GM23338 (cell line): ENCODE data around the gene PTGDS. TPM values are rescaled to one million over a fixed set of nuclear protein-coding genes. Genes with fewer than 3 reads are reported as not detected.

ENCODE experiments used
- ATAC-seq: fragments of 200-7000 bp; cut with Tn5 transposase; 3 replicates; pipeline ENCODE4 v1.9.1; 2020
- DNase-seq: peaks from one replicate; pipeline ENCODE4 v3.0.0-alpha.2; 2015; ENCODE audit warnings: low spot score
- H2AFZ ChIP-seq: fragments of 200-600 bp; sonication (generic); 2 replicates; pipeline ENCODE4 v1.8.0; 2016; ENCODE audit warnings: antibody characterized with exemption, mild to moderate bottlenecking, moderate library complexity
- H3F3A ChIP-seq: fragments of 200-600 bp; sonication (generic); replicated peaks from 2 replicates; pipeline ENCODE4 v1.8.0; 2017; ENCODE audit warnings: antibody characterized with exemption, mixed run types, low read depth
- H3K27ac ChIP-seq: fragments of 200-600 bp; sonication (generic); 2 replicates; pipeline ENCODE4 v1.6.1; 2016; ENCODE audit warnings: low read depth
- H3K27me3 ChIP-seq: fragments of 200-600 bp; sonication (generic); 2 replicates; pipeline ENCODE4 v1.8.0; 2016; ENCODE audit warnings: mild to moderate bottlenecking, mixed run types, moderate library complexity; ENCODE audit not compliant: insufficient read depth
- H3K36me3 ChIP-seq: fragments of 200-600 bp; sonication (generic); 2 replicates; pipeline ENCODE4 v1.8.0; 2016; ENCODE audit warnings: mild to moderate bottlenecking; ENCODE audit not compliant: insufficient read depth
- H3K4me1 ChIP-seq: fragments of 200-600 bp; sonication (generic); 2 replicates; pipeline ENCODE4 v1.8.0; 2016; ENCODE audit warnings: mild to moderate bottlenecking, moderate library complexity; ENCODE audit not compliant: insufficient read depth
- H3K4me2 ChIP-seq: fragments of 200-600 bp; sonication (generic); 2 replicates; pipeline ENCODE4 v1.7.1; 2017; ENCODE audit warnings: mixed run types
- H3K4me3 ChIP-seq: fragments of 200-600 bp; sonication (generic); 2 replicates; pipeline ENCODE4 v1.6.1; 2016; ENCODE audit warnings: mixed run types
- H3K79me2 ChIP-seq: fragments of 200-600 bp; sonication (generic); replicated peaks from 2 replicates; pipeline ENCODE4 v1.8.0; 2017; ENCODE audit warnings: mild to moderate bottlenecking; ENCODE audit not compliant: insufficient read depth
- H3K9me2 ChIP-seq: fragments of 200-600 bp; sonication (generic); 2 replicates; pipeline ENCODE4 v1.8.0; 2017; ENCODE audit not compliant: insufficient read depth
- H4K20me1 ChIP-seq: fragments of 200-600 bp; sonication (generic); replicated peaks from 2 replicates; pipeline ENCODE4 v1.8.0; 2017; ENCODE audit warnings: mild to moderate bottlenecking; ENCODE audit not compliant: insufficient read depth
- H3K27ac Mint-ChIP-seq: 2 replicates; pipeline ENCODE4 v1.8.0; 2020; ENCODE audit warnings: inconsistent platforms, mild to moderate bottlenecking, moderate library complexity, mixed read lengths
- H3K27me3 Mint-ChIP-seq: 3 replicates; pipeline ENCODE4 v1.8.0; 2022; ENCODE audit warnings: low read depth, mild to moderate bottlenecking, moderate library complexity, mixed read lengths, inconsistent platforms; ENCODE audit not compliant: insufficient read depth, poor library complexity
- H3K36me3 Mint-ChIP-seq: 3 replicates; pipeline ENCODE4 v1.8.0; 2021; ENCODE audit warnings: low read depth, mild to moderate bottlenecking, inconsistent platforms, moderate library complexity, mixed read lengths
- H3K4me1 Mint-ChIP-seq: 3 replicates; pipeline ENCODE4 v1.8.0; 2020; ENCODE audit warnings: mild to moderate bottlenecking, inconsistent platforms, mixed read lengths
- H3K4me3 Mint-ChIP-seq: 3 replicates; pipeline ENCODE4 v1.8.0; 2021; ENCODE audit warnings: moderate library complexity, mild to moderate bottlenecking, inconsistent platforms, mixed read lengths
- H3K9me3 Mint-ChIP-seq: 3 replicates; pipeline ENCODE4 v1.8.0; 2020; ENCODE audit warnings: moderate library complexity, mild to moderate bottlenecking, inconsistent platforms, mixed read lengths
- POLR2AphosphoS5 ChIP-seq: IDR thresholded peaks from 2 replicates; pipeline ENCODE4 v1.6.1; 2016; ENCODE audit warnings: antibody characterized with exemption, low read depth
- STAT1 ChIP-seq: IDR thresholded peaks from one replicate; pipeline ENCODE4 v1.6.1; 2016; ENCODE audit warnings: antibody characterized with exemption; ENCODE audit not compliant: unreplicated experiment
- ZNF462 ChIP-seq: fragments of 250-450 bp; sonication (Bioruptor Pico); IDR thresholded peaks from 2 replicates; pipeline ENCODE4 v1.5.0; 2020; ENCODE audit warnings: mild to moderate bottlenecking, moderate library complexity
- polyA plus RNA-seq: library from polyadenylated mRNA; unstranded; fragments of >200 nt; fragmentation: Nextera tagmentation; extraction: Ambion mirVana; gene quantifications from 2 replicates; pipeline ENCODE4 v1.2.1, GENCODE V29; 2016
- total RNA-seq: library from RNA; depleted of rRNA; stranded (reverse); fragments of >200 nt; shearing (Covaris generic); gene quantifications from 2 replicates; pipeline ENCODE4 v1.2.3, GENCODE V29; 2014

PTGDS gene
- total and polyA plus RNA-seq, 2 experiments from 2014 or later, result 1.9 to 3.1 TPM

GRCh38 chr9:137018761-137019559, 41.7 kb downstream of the PTGDS start:
- Histone ChIP-seq H3K36me3 (no peaks in the 10 kb centered on the region), H3K27ac (no peak overlapping the region), H2AFZ (no peak overlapping the region), H3K27me3 (no peaks in the 10 kb centered on the region), H3K4me2 (no peak overlapping the region), H3F3A (0 out of 2 replicates have a peak, but pooled peaks cover 3% of the 10 kb centered on the region), H3K79me2 (no peaks in the 10 kb centered on the region), H3K4me3 (no peak overlapping the region), H3K9me2 (no peaks in the 10 kb centered on the region), H3K4me1 (peaks cover 4% of the 10 kb centered on the region; the same call in 1 of the 2 replicates), H4K20me1 (no peaks in the 10 kb centered on the region)
- no peak overlapping the region for H3K27ac Mint-ChIP-seq
- H3K4me3 Mint-ChIP-seq, result no peak overlapping the region
- peaks cover 10% of the 10 kb centered on the region for H3K27me3 Mint-ChIP-seq
- no peaks in the 10 kb centered on the region; the same call in 2 of the 3 replicates for H3K4me1 Mint-ChIP-seq
- DNase-seq (no peak), ATAC-seq (no peak)
- TF ChIP-seq STAT1 (no peak), ZNF462 (CRISPR knock-in tag) (no peak), POLR2AphosphoS5 (no peak)
- no peaks in the 10 kb centered on the region for H3K9me3 Mint-ChIP-seq
- peaks cover 2% of the 10 kb centered on the region; the same call in 1 of the 3 replicates for H3K36me3 Mint-ChIP-seq
